BJ (cell line): Measurements from ENCODE around the gene DOCK8. TPM values are rescaled to one million over a fixed set of nuclear protein-coding genes. Genes with fewer than 3 reads are reported as not detected.

Source experiments
- CTCF ChIA-PET: fragments of 350-600 bp; formaldehyde crosslinking; extraction: SDS; loops from one replicate; lab custom pipeline; 2021; ENCODE audit warnings: antibody characterized with exemption, inconsistent platforms; lab: Yijun Ruan, JAX
- POLR2A ChIA-PET: fragments of 300-600 bp; sonication (Branson Sonifier 250); formaldehyde crosslinking; extraction: SDS; loops from one replicate; lab custom pipeline; 2021; ENCODE audit warnings: antibody characterized with exemption; lab: Charles Lee
- DNase-seq: peaks from one replicate; pipeline ENCODE4 v3.0.0-alpha.2; 2011; ENCODE audit warnings: low read depth
- H3K27me3 ChIP-seq: 2 replicates; pipeline ENCODE4 v1.6.0; 2011; ENCODE audit warnings: low read length; ENCODE audit not compliant: control insufficient read depth, insufficient read depth
- H3K36me3 ChIP-seq: 2 replicates; pipeline ENCODE4 v1.5.1; 2011; ENCODE audit warnings: low read length; ENCODE audit not compliant: control insufficient read depth, insufficient read depth
- H3K4me3 ChIP-seq: 2 replicates; pipeline ENCODE4 v1.5.1; 2011; ENCODE audit warnings: low read depth, mild to moderate bottlenecking, control low read depth, low read length
- CTCF ChIP-seq: IDR thresholded peaks from 2 replicates; pipeline ENCODE4 v1.5.1; 2011; ENCODE audit warnings: low read depth, mild to moderate bottlenecking, control low read depth, inconsistent platforms, low read length, moderate library complexity; ENCODE audit not compliant: insufficient read depth
- polyA plus RNA-seq: library from polyadenylated mRNA; depleted of rRNA; stranded (reverse); fragments of >200 nt; gene quantifications from 2 replicates; pipeline ENCODE4 v1.2.3, GENCODE V29; 2011

The DOCK8 gene
- polyA plus RNA-seq, 1 experiment = 0.07 TPM

DNA sequence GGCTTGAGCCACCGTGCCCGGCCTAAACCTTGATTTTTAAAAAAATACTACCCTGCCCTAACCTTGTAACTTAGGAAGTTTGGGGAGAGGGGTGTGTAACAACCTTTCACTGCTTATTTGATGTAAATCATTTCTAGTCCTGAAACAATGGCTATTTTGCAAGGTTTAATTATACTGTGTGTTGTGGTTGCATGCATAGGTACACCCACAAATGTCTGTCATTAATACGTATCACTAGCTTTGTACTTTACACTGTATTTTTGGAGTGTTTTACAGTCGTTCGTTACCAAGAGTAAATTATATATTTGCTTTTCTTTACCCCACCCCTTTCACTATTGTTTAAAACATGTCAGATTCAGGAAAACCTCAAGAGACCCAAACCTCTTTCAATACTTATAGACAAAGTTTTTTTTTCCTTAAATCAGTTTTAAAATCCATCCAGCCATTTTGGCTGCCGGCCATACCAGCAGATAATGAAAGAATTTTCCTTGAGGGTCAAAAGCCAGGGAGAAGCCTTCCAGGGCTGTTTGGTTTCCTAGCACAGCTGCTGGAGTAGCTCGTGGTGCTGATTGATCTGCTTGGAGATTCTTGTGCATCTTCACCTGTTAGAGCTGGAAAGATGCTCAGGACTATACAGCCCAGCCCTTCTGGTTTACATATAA lies 50.7 kb downstream of the DOCK8 start:
- Histone ChIP-seq H3K4me3 (no peak overlapping the region), H3K36me3 (no peaks in the 10 kb centered on the region), H3K27me3 (no peaks in the 10 kb centered on the region)
- ChIA-PET CTCF (no interaction called here), POLR2A (no interaction called here)
- TF ChIP-seq CTCF = no peak
- DNase-seq = no peak

- no peak for DNase-seq
- ChIA-PET POLR2A (no interaction called here), CTCF (no interaction called here)
- no peak overlapping the region for H3K4me3 ChIP-seq
- H3K27me3 ChIP-seq = no peaks in the 10 kb centered on the region
- no peak for TF ChIP-seq CTCF
- no peaks in the 10 kb centered on the region for H3K36me3 ChIP-seq
Measured at GRCh38 chr9:266228-266627, 51.6 kb downstream of the DOCK8 start.

DNA sequence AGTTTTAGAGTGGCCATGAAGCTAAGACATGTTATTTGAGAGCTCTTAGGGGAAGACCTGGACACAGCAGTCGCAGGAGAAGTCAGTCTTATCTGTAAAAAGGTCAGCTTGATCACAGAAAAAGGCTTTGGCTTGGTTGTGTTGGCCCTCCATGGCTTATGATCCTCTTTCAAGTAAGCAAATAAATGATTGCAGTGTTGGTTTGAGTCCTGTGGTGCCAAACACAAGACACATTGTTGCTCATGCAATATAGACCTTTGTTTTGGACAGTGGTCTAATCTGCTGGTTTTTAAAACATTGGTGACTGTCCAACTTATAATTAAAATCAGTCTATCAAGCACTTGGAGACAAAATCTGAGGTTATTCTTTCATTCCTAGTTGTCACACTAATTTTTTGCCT lies 54.0 kb downstream of the DOCK8 start:
- POLR2A ChIA-PET = no interaction called here

DNA sequence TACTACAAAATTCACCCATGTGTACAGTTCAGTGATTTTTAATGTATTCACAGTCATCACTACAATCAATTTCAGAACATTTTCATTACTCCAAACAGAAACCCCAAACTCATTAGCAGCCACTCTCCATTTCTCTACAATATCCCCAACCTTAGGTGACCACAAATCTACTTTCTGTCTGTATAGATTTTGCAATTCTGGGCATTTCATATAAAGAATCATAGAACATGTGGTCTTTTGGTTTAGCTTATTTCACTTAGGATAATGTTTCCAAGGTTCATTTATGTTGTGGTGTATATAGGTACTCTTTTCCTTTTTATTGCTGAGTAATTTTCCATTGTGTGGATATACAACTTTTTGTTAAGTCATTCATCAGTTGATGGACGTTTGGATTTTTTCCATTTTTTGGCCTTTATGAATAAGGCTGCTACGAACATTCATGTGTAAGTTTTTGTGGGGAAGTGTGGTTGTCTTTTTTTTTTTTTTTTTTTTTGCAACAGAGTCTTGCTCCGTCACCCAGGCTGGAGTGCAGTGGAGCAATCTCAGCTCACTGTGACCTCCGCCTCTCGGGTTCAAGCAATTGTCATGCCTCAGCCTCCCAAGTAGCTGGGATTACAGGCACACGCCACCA lies 54.5 kb downstream of the DOCK8 start:
- DNase-seq = no peak
- POLR2A ChIA-PET = no interaction called here
- H3K27me3 ChIP-seq = no peaks in the 10 kb centered on the region
- TF ChIP-seq CTCF = no peak
- no peak overlapping the region for H3K4me3 ChIP-seq
- CTCF ChIA-PET = no interaction called here
- no peaks in the 10 kb centered on the region for H3K36me3 ChIP-seq

More for the DNA sequence above, 54.0 kb downstream of the DOCK8 start:
- CTCF ChIA-PET = no interaction called here
- no peak overlapping the region for H3K4me3 ChIP-seq
- no peaks in the 10 kb centered on the region for H3K36me3 ChIP-seq
- H3K27me3 ChIP-seq = no peaks in the 10 kb centered on the region
- DNase-seq = no peak
- no peak for TF ChIP-seq CTCF

DNA sequence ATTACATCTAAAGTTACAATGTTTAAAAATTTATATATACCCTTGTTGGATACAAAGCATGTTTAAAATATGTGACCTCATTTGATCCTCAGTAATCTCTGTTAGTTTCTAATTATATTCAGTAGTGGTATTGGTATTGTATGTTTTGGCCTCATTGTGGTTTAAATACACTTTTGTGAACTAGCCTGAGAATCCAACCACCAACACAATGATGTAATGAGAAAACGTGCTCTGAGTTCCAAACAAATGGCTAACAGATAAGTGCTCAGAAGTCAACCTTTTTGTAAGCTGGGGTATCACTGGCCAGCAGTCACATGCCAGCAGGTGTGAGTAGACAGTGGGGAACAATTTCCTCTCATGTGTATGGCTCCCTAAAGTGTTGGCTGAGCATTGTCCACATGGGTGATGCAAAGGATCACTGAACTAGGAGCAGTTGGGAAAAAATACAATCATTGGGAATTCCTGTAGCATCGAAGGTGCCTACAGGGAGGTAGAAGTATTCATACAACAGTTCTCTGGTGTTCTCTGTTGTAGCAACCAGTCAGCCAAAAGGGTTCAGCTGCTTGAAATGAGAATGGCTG lies 56.1 kb downstream of the DOCK8 start:
- Histone ChIP-seq H3K36me3 (no peaks in the 10 kb centered on the region), H3K27me3 (no peaks in the 10 kb centered on the region), H3K4me3 (no peak overlapping the region)
- POLR2A ChIA-PET = no interaction called here
- DNase-seq = no peak
- TF ChIP-seq CTCF = no peak
- CTCF ChIA-PET = no interaction called here
